IPS-18a (cell line): ENCODE measurements around the gene AGBL1.

Experiments
- H3K27ac ChIP-seq: one replicate; pipeline ENCODE4 v1.5.1; 2013; ENCODE audit warnings: low read length
- H3K27me3 ChIP-seq: one replicate; pipeline ENCODE4 v1.6.1; 2013; ENCODE audit warnings: mild to moderate bottlenecking, low read length; ENCODE audit not compliant: control insufficient read depth, insufficient read depth
- H3K36me3 ChIP-seq: one replicate; pipeline ENCODE4 v1.6.1; 2013; ENCODE audit warnings: low read depth, low read length; ENCODE audit not compliant: control insufficient read depth
- H3K4me1 ChIP-seq: one replicate; pipeline ENCODE4 v1.6.1; 2013; ENCODE audit warnings: low read depth, low read length; ENCODE audit not compliant: control insufficient read depth
- H3K4me3 ChIP-seq: one replicate; pipeline ENCODE4 v1.5.1; 2013; ENCODE audit warnings: low read length
- H3K9ac ChIP-seq: one replicate; pipeline ENCODE4 v1.6.1; 2013; ENCODE audit warnings: mild to moderate bottlenecking, low read length, moderate library complexity
- H3K9me3 ChIP-seq: one replicate; pipeline ENCODE4 v1.6.1; 2013; ENCODE audit warnings: low read depth, low read length; ENCODE audit not compliant: control insufficient read depth

The AGBL1 gene

DNA sequence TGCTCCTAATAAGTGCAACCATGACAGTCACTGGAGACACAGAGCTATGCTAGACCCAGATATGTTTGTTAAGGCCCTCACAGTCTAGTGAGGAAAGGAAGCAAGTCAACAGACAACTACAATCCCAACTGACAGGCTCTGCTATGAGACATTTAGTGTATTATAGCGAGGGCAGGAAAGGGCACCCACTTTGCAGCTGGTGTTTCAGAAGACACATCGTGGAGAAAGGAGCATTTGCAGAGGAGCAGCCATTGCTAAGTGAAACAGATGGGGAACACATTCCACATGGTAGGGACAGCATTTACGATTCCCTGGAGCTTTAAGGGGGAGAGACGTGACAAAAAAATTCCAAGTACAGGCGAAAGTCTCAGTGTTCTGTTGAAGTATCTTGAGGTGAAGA lies 685.6 kb downstream of the AGBL1 start:
- no peaks in the 10 kb centered on the region for H3K27me3 ChIP-seq
- H3K9me3 ChIP-seq: no peaks in the 10 kb centered on the region

DNA sequence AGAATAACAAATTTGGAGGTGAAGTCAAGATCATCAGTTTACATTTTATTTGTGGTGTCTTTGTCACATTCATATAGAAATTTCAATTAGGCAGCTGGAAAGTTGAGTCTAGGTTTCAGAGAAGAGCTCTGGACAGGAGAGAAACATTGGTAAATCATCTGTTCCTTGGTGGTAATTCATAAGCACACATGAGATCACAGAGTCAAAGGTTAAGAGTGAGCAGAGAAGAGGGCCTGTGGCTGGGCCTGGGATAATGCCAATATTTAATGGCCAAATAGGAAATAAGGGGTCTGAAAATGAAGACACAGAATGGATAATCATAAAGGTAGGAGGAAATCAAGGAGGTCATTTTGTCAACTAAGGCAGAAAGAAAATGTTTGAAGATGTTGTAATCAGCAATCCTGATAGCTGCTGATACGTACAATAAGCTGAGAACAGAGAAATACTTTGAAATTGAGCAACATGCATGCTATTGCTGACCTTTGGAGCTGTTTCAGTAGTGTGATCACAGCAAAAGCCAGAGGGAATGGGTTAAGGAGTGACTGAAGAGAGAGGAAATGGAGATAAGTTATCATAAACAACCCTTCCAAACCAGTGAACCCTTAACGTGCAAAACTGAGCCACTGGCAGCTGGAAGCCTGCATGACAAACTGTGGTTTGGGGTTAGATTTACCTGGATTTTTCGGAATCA lies 692.8 kb downstream of the AGBL1 start:
- Histone ChIP-seq H3K27ac (no peak overlapping the region), H3K4me1 (no peaks in the 10 kb centered on the region), H3K9ac (no peak overlapping the region), H3K4me3 (no peak overlapping the region), H3K9me3 (no peaks in the 10 kb centered on the region), H3K36me3 (no peaks in the 10 kb centered on the region), H3K27me3 (no peaks in the 10 kb centered on the region)

More for the DNA sequence above, 685.6 kb downstream of the AGBL1 start:
- no peak overlapping the region for H3K27ac ChIP-seq
- H3K4me1 ChIP-seq: no peaks in the 10 kb centered on the region
- H3K4me3 ChIP-seq: no peak overlapping the region
- H3K36me3 ChIP-seq: no peaks in the 10 kb centered on the region
- H3K9ac ChIP-seq: no peak overlapping the region

DNA sequence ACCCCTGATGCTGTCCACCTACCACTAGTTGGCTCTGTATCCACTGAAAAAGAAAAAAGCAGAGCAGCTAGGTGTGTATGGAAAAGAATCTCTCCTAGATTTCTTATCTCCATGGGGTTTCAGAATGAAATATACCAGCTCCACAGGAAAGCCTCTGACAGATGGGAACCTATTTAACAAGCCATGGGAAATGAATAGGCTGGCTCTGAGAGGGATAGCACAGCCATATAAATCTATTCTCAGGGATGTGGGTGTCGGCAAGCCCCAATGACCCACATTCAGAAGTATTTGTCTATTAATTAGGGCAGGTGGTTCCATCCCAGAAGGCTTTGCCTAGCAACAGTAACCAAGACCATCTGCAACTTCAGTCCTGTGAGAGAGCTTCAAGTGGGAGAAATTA lies 694.1 kb downstream of the AGBL1 start:
- no peak overlapping the region for H3K4me3 ChIP-seq
- no peak overlapping the region for H3K27ac ChIP-seq
- no peaks in the 10 kb centered on the region for H3K27me3 ChIP-seq
- H3K9ac ChIP-seq: no peak overlapping the region
- no peaks in the 10 kb centered on the region for H3K36me3 ChIP-seq
- H3K9me3 ChIP-seq: peaks cover 3% of the 10 kb centered on the region
- H3K4me1 ChIP-seq: no peaks in the 10 kb centered on the region

DNA sequence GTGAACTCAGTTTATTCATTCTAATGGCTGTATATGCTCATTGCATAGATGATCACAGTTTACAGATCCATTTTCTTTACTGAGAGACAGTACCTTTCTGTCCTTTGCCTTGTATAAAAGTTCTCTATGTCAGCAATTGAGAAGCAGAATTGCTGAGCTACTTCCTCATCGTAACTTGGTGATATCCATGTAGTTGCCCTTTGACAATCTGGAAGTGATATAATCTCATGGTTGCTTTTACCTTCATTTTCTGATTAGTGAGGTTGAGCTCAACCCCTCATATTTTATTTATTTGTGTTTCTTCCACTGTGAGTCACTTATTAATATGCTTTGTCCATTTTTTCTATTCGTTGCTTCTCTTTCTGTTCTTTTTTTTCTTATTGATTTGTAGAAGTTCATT lies 696.5 kb downstream of the AGBL1 start:
- H3K9ac ChIP-seq: no peak overlapping the region
- H3K4me3 ChIP-seq: no peak overlapping the region
- no peak overlapping the region for H3K27ac ChIP-seq
- H3K27me3 ChIP-seq: no peaks in the 10 kb centered on the region
- no peaks in the 10 kb centered on the region for H3K36me3 ChIP-seq
- H3K9me3 ChIP-seq: peaks cover 3% of the 10 kb centered on the region
- no peaks in the 10 kb centered on the region for H3K4me1 ChIP-seq

DNA sequence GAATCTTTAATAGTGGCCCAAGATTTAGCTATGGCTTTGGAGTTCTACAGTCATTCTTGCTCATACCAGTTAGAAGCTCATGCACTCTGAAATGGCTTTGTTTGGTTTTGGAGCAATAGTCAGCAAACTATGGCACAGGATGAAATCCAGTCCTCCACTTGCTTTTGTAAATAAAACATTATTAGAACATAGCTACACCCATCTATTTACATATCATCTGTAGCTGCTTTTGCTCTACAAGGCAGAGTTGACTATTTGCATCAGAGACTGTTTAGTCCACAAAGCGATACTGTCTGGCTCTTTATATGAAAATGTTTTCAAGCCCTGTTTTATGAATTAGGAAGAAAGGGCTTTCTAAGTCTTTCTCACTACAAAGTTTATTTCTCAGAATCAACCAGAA lies 716.9 kb downstream of the AGBL1 start:
- no peaks in the 10 kb centered on the region for H3K36me3 ChIP-seq

DNA sequence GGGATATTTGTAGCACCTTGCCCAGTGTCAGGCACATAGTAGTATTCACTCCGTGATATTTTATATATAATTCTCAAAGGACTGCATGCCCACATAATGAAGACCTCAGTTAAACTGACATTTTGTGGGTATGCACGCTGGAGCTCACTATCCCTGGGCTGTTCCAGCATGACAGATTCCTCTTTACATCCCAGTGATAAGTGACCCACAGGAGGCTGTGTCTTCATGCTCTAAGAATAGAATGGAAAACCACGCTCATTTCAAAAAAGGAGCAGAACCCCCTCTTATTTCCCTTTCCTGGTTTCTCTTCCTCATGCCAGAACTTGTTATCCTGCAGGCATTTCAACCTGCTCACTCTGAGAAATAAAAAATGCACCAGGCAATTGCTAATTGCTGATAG lies 717.5 kb downstream of the AGBL1 start:
- H3K36me3 ChIP-seq: no peaks in the 10 kb centered on the region
- no peak overlapping the region for H3K4me3 ChIP-seq
- H3K4me1 ChIP-seq: no peaks in the 10 kb centered on the region
- no peak overlapping the region for H3K27ac ChIP-seq
- H3K9ac ChIP-seq: no peak overlapping the region
- no peaks in the 10 kb centered on the region for H3K9me3 ChIP-seq
- no peaks in the 10 kb centered on the region for H3K27me3 ChIP-seq

More for the DNA sequence above, 716.9 kb downstream of the AGBL1 start:
- Histone ChIP-seq H3K4me1 (no peaks in the 10 kb centered on the region), H3K27ac (no peak overlapping the region), H3K27me3 (no peaks in the 10 kb centered on the region), H3K4me3 (no peak overlapping the region), H3K9ac (no peak overlapping the region), H3K9me3 (no peaks in the 10 kb centered on the region)

DNA sequence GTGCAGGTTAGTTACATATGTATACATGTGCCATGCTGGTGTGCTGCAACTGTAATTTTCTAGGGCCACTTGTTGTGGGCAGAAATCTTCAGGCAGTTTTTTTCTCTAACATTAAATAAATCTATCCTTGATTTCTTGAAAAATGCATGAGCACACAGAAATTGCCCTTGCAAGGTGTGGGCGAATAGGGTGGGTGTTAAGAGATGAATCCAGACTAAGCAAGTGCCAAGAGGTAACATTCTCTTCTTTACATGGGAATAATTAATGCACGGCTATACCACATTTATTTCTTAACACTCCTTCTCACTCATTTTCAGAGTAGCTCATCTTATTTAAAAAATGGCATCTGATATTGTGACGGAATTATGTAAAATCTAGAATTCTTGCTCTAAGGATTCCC lies 719.6 kb downstream of the AGBL1 start:
- no peaks in the 10 kb centered on the region for H3K27me3 ChIP-seq
- H3K4me1 ChIP-seq: no peaks in the 10 kb centered on the region
- H3K36me3 ChIP-seq: no peaks in the 10 kb centered on the region
- H3K9me3 ChIP-seq: no peaks in the 10 kb centered on the region
- no peak overlapping the region for H3K4me3 ChIP-seq
- no peak overlapping the region for H3K9ac ChIP-seq
- H3K27ac ChIP-seq: no peak overlapping the region

DNA sequence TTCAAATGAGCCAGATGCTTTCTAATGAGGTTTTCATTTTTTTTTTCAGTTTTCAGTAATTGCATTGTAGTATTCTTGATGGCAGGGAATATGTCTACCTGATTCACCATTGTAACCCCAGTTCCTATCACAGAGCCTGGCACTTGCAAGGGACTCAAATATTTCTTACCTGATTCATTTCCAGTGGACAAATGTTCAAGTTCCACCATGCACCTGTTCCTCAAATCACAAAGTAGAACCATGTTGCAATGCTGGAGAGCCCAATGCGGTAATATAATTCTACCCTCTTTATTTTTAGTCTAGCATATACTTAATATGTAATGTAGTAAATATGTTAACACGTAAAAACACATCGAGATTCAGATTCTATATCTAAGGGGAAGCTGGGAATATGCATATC lies 722.6 kb downstream of the AGBL1 start:
- Histone ChIP-seq H3K27me3 (no peaks in the 10 kb centered on the region), H3K27ac (no peak overlapping the region), H3K4me1 (no peaks in the 10 kb centered on the region), H3K9me3 (no peaks in the 10 kb centered on the region), H3K36me3 (no peaks in the 10 kb centered on the region), H3K4me3 (no peak overlapping the region), H3K9ac (no peak overlapping the region)

DNA sequence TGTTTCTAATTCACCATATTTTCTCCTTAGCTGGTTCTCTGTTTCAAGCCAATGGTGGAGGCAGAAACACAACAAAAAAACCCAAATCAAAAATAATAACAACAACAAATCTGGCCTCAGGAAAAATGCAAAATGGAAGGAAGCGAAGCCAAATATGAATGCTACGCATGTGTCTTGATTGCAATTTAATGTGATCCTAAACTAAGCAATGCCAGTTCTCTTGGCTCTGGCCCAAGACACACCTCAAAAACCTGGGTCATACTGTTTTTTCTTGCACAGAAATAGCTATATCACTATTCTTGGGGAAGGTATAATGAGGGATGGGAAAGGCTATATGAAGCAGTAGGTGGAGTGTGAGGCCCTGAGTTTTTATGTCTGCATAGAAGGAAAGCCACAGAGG lies 724.7 kb downstream of the AGBL1 start:
- Histone ChIP-seq H3K9me3 (no peaks in the 10 kb centered on the region), H3K27ac (no peak overlapping the region), H3K4me1 (no peaks in the 10 kb centered on the region), H3K36me3 (no peaks in the 10 kb centered on the region), H3K4me3 (no peak overlapping the region), H3K9ac (no peak overlapping the region), H3K27me3 (no peaks in the 10 kb centered on the region)

DNA sequence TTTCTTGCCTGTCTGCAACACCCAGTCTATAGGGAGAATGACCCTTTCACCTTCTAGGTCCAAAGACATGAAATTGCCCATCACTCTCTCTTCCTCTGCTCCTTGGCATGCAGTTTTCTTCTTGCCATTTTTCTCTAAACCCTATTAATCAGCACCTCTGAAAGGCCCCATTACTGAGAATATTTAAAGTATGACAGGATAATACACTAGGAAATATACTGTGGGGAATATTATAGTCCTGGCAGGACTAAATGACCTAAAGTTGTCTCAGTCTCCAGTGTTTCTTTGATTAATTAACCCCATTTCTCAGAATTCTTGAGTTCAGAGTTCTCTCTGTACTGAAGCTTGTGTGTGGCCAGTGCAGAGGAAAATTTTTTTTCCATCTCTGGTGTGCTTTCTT lies 730.7 kb downstream of the AGBL1 start:
- Histone ChIP-seq H3K4me1 (no peaks in the 10 kb centered on the region), H3K27ac (no peak overlapping the region), H3K36me3 (no peaks in the 10 kb centered on the region), H3K9ac (no peak overlapping the region), H3K4me3 (no peak overlapping the region), H3K27me3 (no peaks in the 10 kb centered on the region), H3K9me3 (no peaks in the 10 kb centered on the region)

DNA sequence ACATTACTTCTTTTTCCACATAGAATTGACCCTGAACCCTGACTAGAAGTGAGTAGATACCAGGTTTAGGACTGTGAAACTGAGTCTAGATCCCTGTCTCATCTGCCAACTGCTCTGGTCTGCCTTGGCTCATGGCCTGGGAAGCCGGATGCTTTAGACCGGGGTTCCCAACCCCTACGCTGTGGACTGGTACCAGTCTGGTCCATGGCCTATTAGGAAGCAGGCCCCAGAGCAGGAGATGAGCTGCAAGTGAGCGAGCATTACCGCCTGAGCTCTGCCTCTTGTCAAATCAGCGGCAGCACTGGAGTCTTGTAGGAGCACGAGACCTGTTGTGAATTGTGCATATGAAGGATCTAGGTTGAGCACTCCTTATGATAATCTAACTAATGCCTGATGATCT lies 734.2 kb downstream of the AGBL1 start:
- H3K4me1 ChIP-seq: no peaks in the 10 kb centered on the region
- H3K36me3 ChIP-seq: no peaks in the 10 kb centered on the region
- H3K4me3 ChIP-seq: no peak overlapping the region
- H3K27ac ChIP-seq: no peak overlapping the region
- no peaks in the 10 kb centered on the region for H3K9me3 ChIP-seq
- no peak overlapping the region for H3K9ac ChIP-seq
- no peaks in the 10 kb centered on the region for H3K27me3 ChIP-seq

DNA sequence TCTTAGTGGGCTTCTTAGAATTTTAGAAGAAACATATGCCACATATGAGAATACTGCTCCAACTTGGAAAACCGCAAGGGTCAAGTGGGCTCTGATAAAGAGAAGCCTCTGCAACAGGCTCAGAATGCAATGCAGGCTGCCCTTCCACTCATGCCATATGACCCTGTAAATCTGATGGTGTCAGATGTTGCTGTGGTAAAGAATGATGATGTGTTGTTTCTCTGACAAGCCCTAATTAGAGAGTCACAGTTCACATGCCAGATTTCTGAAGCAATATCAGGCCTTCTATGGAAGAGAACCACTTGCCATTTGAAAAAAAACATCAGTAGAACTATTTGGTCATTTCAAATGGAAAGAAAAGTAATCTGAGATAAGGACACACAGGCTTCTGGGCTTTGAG lies 749.6 kb downstream of the AGBL1 start:
- Histone ChIP-seq H3K27me3 (no peaks in the 10 kb centered on the region), H3K36me3 (no peaks in the 10 kb centered on the region), H3K9ac (no peak overlapping the region), H3K4me3 (no peak overlapping the region), H3K27ac (no peak overlapping the region), H3K4me1 (no peaks in the 10 kb centered on the region), H3K9me3 (no peaks in the 10 kb centered on the region)
